ENCODE data around the gene CNTNAP2. TPM values are rescaled to one million over a fixed set of nuclear protein-coding genes. Genes with fewer than 3 reads are reported as not detected.

CNTNAP2 gene
- total and polyA plus RNA-seq, 4 donors: 0.14 to 2.3 (median 1.1) TPM

- no peaks in the 10 kb centered on the region for H3K4me1 ChIP-seq (ENCODE audit: control insufficient read depth in 4 of 4, insufficient read depth in 4 of 4, low read length in 3 of 4)
- no peaks in the 10 kb centered on the region for H3K9me3 ChIP-seq (ENCODE audit: control insufficient read depth in 4 of 4, low read length in 3 of 4)
- no peak overlapping the region for H3K4me3 ChIP-seq (ENCODE audit: low read depth in 1 of 3, low read length in 3 of 3)
- H3K36me3 ChIP-seq (ENCODE audit: control insufficient read depth in 4 of 4, insufficient read depth in 3 of 4, low read depth in 1 of 4, low read length in 3 of 4): no peaks in the 10 kb centered on the region
- DNase-seq (ENCODE audit: low spot score): no peak
- H3K9ac ChIP-seq (ENCODE audit: low read depth in 1 of 2, low read length in 2 of 2): no peak overlapping the region
- no peaks in the 10 kb centered on the region for H3K27me3 ChIP-seq (ENCODE audit: control insufficient read depth in 4 of 4, insufficient read depth in 4 of 4, low read length in 3 of 4)
- TF ChIP-seq HNF4A (conservative IDR thresholded peaks at IDR 0.05): no peak
- no peak for TF ChIP-seq FOXA2 (IDR thresholded peaks at IDR 0.05)
- TF ChIP-seq EGR1 (IDR thresholded peaks at IDR 0.05; ENCODE audit: low read depth in 2 of 2): no peak
- no peak for TF ChIP-seq ATF3 (IDR thresholded peaks at IDR 0.05)
- TF ChIP-seq YY1 (IDR thresholded peaks at IDR 0.05): no peak
- no peak for TF ChIP-seq SP1 (IDR thresholded peaks at IDR 0.05)
- TF ChIP-seq JUND (IDR thresholded peaks at IDR 0.05): no peak
- TF ChIP-seq CTCF (IDR thresholded peaks at IDR 0.05; ENCODE audit: low read depth, low read length, missing input control): no peak
- TF ChIP-seq GABPA (IDR thresholded peaks at IDR 0.05 in 1 of 2, conservative IDR thresholded peaks at IDR 0.05 in 1 of 2): no peak
- TF ChIP-seq ZBTB33 (IDR thresholded peaks at IDR 0.05): no peak
- TF ChIP-seq TAF1 (conservative IDR thresholded peaks at IDR 0.05): no peak
- no peak for TF ChIP-seq MAX (IDR thresholded peaks at IDR 0.05)
- no peak for TF ChIP-seq HNF4G (IDR thresholded peaks at IDR 0.05)
- TF ChIP-seq FOXA1 (IDR thresholded peaks at IDR 0.05): no peak
- no peak for TF ChIP-seq NR2F2 (IDR thresholded peaks at IDR 0.05)
- no peak for TF ChIP-seq RAD21 (IDR thresholded peaks at IDR 0.05)
- TF ChIP-seq REST (IDR thresholded peaks at IDR 0.05): no peak
- no peak for TF ChIP-seq RXRA (IDR thresholded peaks at IDR 0.05)
- no peak overlapping the region for H3K27ac ChIP-seq (ENCODE audit: low read depth in 1 of 2, low read length in 2 of 2)
Measured at GRCh38 chr7:147023440-147023839, 906.8 kb downstream of the CNTNAP2 start.
